Stimulated activated CD8-positive, alpha-beta memory T cell treated with anti-CD3 and anti-CD28 coated beads, Interleukin-15, amount 100 ng/mL, for 24 hours (primary cell): ENCODE measurements around the gene OXT.
"Not testable (repeated sequence)": the region's sequence is repeated elsewhere in the genome, so short reads cannot be mapped to it uniquely, and the experiment has no call there.

Experiments
- DNase-seq: peaks from one replicate; pipeline ENCODE4 v3.0.0-alpha.2; 2020; ENCODE audit warnings: low read depth

OXT gene

GRCh38 chr20:3109350-3110302 is 38.2 kb downstream of the OXT start:
- DNase-seq: no peak

- no peak for DNase-seq
Observed at GRCh38 chr20:3111507-3111906, 40.1 kb downstream of the OXT start.

- DNase-seq: no peak
Observed at GRCh38 chr20:3111995-3112394, 40.6 kb downstream of the OXT start.

GRCh38 chr20:3115190-3116107 is 44.0 kb downstream of the OXT start:
- no peak for DNase-seq

GRCh38 chr20:3116341-3116740 is 44.9 kb downstream of the OXT start:
- no peak for DNase-seq

- DNase-seq: not testable (repeated sequence)
Observed at GRCh38 chr20:3117839-3118379, 46.5 kb downstream of the OXT start.

- no peak for DNase-seq
Observed at GRCh38 chr20:3119044-3119443, 47.6 kb downstream of the OXT start.

GRCh38 chr20:3121271-3121911 is 50.0 kb downstream of the OXT start:
- no peak for DNase-seq
